Activated T-helper 2 cell treated with anti-CD3 and anti-CD28 coated beads, Interferon-gamma antibody, Interleukin-2, Interleukin-4, amounts not matched to agents 10 μg/mL and 5 μg/mL and 100 μg/mL, durations not matched to agents 14 hours and 24 hours and 36 hours (primary cell): ENCODE results near the gene TECPR2. TPM values are rescaled to one million over a fixed set of nuclear protein-coding genes. Genes with fewer than 3 reads are reported as not detected.

Experiments
- DNase-seq: peaks from one replicate; pipeline ENCODE4 v3.0.0; 2021; ENCODE audit warnings: low spot score
- H3K27ac Mint-ChIP-seq: one replicate; pipeline ENCODE4 v1.8.0; 2021; ENCODE audit warnings: mixed read lengths
- H3K27me3 Mint-ChIP-seq: one replicate; pipeline ENCODE4 v1.8.0; 2021; ENCODE audit warnings: low read depth, mixed read lengths
- H3K36me3 Mint-ChIP-seq: one replicate; pipeline ENCODE4 v1.8.0; 2021; ENCODE audit warnings: low read depth, mixed read lengths
- H3K4me1 Mint-ChIP-seq: one replicate; pipeline ENCODE4 v1.8.0; 2021; ENCODE audit warnings: low read depth, mixed read lengths
- H3K4me3 Mint-ChIP-seq: one replicate; pipeline ENCODE4 v1.8.0; 2021; ENCODE audit warnings: low read depth, mild to moderate bottlenecking, moderate library complexity, mixed read lengths
- H3K9me3 Mint-ChIP-seq: one replicate; pipeline ENCODE4 v1.8.0; 2021; ENCODE audit warnings: mixed read lengths
- intact Hi-C: fragments of 100-400 bp; cut with micrococcal nuclease; formaldehyde crosslinking; loops from one replicate; pipeline ENCODE4 v1.15.1; 2023
- total RNA-seq: library from RNA; stranded (reverse); gene quantifications from 2 replicates; pipeline ENCODE4 v1.2.3, GENCODE V29; 2022

The TECPR2 gene
- total RNA-seq, 1 donor from 2014 or later, result 7.8 TPM

DNA sequence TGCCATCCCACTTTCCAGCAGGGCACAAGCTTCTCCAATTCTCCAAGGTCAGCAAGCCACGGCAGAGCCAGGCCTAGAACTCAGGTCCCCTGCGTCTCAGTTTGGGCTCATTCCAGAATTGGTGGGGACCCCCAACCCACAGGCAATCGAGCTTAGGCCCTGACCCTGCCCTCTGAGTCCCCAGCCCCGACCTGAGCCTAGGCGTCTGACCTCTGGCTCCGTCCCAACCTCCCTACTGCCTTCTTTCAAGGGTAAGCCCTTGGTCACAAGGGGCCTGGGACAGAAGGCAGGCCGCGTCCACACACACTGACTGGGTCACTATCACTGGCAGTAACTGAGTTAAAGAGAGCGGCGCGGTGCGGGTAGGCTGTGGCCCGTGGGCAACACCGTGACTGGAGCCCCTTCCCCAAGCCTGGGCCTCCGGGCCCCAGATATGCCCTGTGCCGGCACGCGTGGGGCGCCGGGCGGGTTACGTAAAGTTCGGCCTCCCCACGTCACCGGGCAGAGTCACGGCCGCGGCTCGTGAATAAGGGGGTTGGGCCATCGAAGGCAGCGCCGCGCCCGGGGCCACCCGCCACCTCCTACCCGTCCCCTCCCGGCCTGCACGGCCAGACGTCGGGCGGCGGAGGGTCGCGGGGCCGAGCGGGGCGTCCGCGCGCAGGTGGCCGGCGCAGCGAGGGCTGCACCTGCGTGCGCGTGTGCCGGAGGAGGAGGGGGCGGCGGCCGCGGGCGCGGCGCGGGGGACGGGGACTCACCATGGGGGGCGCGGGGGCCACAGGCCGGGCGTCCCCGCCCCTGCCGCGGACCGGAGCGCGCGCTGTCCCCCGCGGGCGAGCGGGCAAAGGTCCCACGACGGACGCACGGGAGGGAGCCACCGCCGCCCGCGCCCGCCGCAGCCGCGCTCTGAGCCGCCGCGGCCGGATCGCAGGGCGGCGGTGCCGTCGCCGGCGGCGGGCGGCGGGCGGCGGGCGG is 146.3 kb downstream of the TECPR2 start:
- intact Hi-C loops, result loop anchor here (1.0 kb wide), 1 partner anchor 15 kb away; no protein-coding TSS in a partner anchor
- DNase-seq, result no peak
- no peaks in the 10 kb centered on the region for H3K27me3 Mint-ChIP-seq

DNA sequence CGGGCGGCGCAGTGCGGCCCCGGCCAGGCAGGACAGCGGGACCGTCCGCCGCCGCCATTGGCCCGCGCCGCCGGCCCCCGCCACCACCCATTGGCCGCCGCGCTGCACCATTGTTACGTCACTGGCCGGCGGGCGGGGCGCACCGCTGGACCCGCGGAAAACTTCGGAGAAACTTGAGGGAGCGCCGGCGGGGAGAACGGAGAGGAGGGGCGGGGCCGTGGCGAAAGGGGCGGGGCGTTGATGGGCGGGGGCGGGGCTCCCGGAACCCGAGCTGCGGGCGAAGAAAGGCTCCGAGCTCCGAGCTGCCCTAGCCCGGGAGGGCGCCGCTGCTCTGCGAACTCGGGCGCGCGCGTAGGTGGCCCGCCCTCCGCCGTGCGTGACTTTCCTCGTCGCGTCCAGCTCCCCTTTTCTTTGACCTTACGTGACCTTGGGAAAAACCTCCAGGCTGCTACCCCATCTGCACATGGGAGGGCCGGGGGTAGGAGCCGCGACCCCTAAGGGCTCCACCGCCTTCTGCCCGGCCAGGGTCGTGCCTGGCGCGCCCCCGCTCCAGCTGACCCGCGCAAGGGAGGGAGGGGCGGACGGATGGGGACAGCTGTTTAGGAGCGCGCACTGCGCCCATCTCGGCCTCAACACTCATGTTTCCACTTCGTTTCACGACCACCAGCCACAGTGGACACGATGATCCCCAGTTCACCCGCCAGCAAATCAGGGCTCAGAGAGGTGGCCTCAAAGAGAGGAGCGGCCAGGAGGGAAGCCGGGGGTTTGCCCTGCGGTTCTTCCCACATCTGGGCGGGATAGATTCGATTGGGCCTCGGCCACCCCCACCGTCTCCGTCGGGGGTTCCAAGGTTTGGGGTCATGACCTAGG is 147.2 kb downstream of the TECPR2 start, which contains the start of gene ANKRD9:
Gene ANKRD9 (minus strand): TSS at position 31 of the 870 bp plus-strand sequence. CDS start 1,887 bp downstream, outside the sequence.
- peak; percentile 87 for DNase-seq
- H3K4me3 Mint-ChIP-seq, result peak within 1 kb of the TSS; percentile 81
- peaks cover 9% of the 10 kb centered on the region for H3K36me3 Mint-ChIP-seq
- H3K9me3 Mint-ChIP-seq, result no peaks in the 10 kb centered on the region
- peak within 1 kb of the TSS; percentile 52 for H3K27ac Mint-ChIP-seq
- intact Hi-C loops, result loop anchor here (1.0 to 10.0 kb wide), 3 partner anchors 14 to 548 kb away; partner anchors contain the start of genes DYNC1H1 and HSP90AA1
- peaks cover 12% of the 10 kb centered on the region for H3K4me1 Mint-ChIP-seq
- H3K27me3 Mint-ChIP-seq, result no peaks in the 10 kb centered on the region

More for the DNA sequence above, 146.3 kb downstream of the TECPR2 start:
- H3K36me3 Mint-ChIP-seq, result peaks cover 9% of the 10 kb centered on the region
- no peaks in the 10 kb centered on the region for H3K9me3 Mint-ChIP-seq
- peak overlapping the region; percentile 67 for H3K4me3 Mint-ChIP-seq
- H3K27ac Mint-ChIP-seq, result no peak overlapping the region
- H3K4me1 Mint-ChIP-seq, result peaks cover 12% of the 10 kb centered on the region

DNA sequence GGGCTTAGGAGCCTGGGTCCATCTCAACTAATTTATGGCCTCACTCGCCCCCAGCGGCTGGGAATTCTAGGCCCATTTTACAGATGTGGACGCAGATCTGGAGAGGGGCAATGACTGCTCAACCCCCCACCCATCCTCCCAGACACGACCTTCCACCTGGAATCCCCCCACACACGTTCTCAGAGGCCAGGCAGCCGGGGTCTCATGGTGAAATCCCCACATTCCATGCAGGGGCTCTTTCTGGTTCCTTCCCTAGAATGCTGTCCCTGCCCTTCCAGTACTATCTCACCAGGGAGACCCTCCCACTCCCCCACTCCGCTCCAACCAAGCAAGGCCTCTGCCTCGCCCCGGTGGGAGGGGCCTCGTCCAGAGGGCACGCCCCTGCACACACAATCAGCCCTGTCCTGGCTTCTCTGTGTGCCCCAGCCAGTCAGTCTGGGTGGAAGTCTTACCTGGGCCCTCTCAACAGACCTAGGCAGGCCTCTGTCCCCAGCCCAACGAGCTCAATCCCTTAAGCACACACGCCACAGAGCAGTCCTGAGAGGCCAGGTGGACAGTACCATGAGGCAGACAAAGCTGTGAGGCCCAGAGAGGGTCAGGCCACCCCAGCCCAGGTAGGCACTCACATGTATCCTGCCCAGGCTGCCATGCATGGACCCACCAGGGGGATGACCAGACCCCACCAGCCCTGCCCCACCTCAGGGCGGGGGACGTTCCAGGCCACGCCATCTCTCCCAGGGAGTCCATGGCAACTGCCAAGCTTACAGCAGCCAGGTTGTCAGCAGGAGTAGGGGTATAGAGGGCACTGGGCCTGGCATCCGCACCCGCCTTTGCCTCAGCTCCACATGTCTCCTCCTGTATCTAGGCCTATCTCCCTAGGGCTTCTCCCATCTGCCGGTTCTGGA is 148.1 kb downstream of the TECPR2 start:
- Mint-ChIP-seq H3K9me3 (no peaks in the 10 kb centered on the region), H3K27me3 (no peaks in the 10 kb centered on the region), H3K4me3 (peak overlapping the region; percentile 81), H3K36me3 (peaks cover 9% of the 10 kb centered on the region), H3K4me1 (peaks cover 12% of the 10 kb centered on the region), H3K27ac (peak overlapping the region; percentile 42)
- no peak for DNase-seq
- intact Hi-C loops, result loop anchor here (5.0 to 10.0 kb wide), 2 partner anchors 426 to 549 kb away; partner anchors contain the start of genes DYNC1H1 and HSP90AA1

DNA sequence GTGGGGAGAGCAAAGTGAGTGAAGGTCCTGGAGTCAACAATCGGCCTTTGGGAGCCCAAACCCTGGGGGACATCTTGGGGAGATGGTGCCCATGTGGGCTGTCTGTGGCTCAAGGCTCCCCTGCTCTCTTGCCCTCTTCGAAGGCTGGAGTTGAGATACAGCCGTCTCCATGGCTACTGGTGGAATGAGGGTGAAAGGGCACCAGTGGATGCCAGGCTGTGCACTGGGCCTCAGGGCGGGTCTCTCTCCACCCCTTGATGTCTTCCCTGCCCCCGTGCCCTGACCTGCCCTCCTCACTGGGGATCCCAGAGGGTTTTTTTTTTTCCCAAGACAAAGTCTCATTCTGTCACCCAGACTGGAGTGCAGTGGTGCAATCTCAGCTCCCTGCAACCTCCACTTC is 148.8 kb downstream of the TECPR2 start:
- Mint-ChIP-seq H3K9me3 (no peaks in the 10 kb centered on the region), H3K27ac (no peak overlapping the region), H3K27me3 (no peaks in the 10 kb centered on the region), H3K36me3 (peaks cover 8% of the 10 kb centered on the region), H3K4me1 (peaks cover 14% of the 10 kb centered on the region), H3K4me3 (no peak overlapping the region)
- intact Hi-C loops, result loop anchor here (5.0 to 10.0 kb wide), 2 partner anchors 427 to 549 kb away; partner anchors contain the start of genes DYNC1H1 and HSP90AA1
- no peak for DNase-seq

DNA sequence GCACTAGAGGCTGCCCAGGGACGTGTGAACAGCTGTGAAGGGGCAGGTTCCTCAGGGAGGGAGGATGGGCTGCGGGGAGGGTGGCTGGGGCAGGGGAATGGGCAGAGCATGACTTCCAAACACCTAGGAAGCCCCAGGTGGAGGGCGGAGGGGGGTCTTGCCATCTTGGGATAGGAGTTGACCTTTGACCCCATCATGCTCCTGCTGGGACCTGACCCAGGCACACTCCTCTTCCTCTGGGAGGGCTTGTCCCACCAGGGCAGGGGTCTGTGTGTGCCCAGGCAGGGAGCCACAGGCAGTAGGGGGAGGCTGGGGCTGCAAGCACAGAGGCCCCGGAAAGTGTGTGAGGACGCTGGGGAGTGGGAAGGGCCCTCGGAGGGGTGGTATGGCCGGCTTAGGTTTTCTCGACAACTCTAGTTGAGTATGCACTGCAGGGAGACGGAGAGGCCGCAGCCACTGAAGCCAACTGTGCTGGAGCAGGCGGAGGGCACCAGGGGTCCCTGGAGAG is 150.1 kb downstream of the TECPR2 start:
- intact Hi-C loops, result loop anchor here (5.0 to 10.0 kb wide), 2 partner anchors 428 to 551 kb away; partner anchors contain the start of genes DYNC1H1 and HSP90AA1
- Mint-ChIP-seq H3K36me3 (peaks cover 5% of the 10 kb centered on the region), H3K27me3 (no peaks in the 10 kb centered on the region), H3K27ac (no peak overlapping the region), H3K9me3 (no peaks in the 10 kb centered on the region), H3K4me3 (no peak overlapping the region), H3K4me1 (peaks cover 14% of the 10 kb centered on the region)
- DNase-seq, result no peak

DNA sequence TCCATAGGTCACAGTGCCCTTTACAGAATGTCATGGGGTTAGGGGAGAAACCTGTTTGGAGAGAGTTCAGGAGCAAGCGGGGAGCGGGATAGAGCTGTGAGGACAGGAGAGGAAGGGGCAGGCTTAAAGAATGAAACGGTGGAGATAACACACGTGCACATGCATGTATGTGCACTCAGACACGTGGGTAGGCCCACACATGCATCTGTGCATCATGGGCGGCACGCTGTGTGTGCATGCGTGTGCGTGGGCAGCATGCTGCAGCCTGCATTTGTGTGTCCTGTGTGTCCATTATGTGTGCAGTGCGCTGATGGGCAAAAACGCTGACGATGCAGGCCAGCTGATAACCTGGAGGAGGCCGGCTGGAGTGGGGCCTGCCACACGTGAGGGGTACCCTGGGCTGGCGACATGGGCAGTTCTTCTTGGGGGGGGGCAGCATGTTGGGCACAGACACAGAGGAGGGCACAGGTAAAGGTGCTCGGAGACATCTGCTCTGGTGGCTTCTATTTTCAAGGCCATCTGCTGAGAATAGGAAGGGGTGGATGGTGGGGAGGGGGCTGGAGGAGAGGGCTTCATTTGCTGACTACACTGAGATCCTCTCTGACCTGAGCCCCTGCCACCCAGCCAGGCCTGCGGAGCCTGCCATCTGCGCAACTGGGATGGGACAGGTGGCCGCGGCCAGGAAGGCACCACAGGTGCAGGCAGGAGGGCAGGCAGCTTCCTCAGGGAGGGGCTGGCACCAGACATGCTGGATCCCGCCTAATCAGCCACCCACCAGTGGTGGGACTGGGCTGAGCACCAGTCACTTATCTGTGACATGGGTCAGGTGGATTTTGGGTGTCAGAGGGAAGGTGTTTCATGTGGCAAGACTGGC is 151.4 kb downstream of the TECPR2 start:
- Mint-ChIP-seq H3K27ac (no peak overlapping the region), H3K36me3 (no peaks in the 10 kb centered on the region), H3K4me3 (no peak overlapping the region), H3K9me3 (no peaks in the 10 kb centered on the region), H3K27me3 (peaks cover 6% of the 10 kb centered on the region), H3K4me1 (peaks cover 11% of the 10 kb centered on the region)
- intact Hi-C loops, result loop anchor here (5.0 to 10.0 kb wide), 2 partner anchors 429 to 552 kb away; partner anchors contain the start of genes DYNC1H1 and HSP90AA1
- DNase-seq, result no peak

DNA sequence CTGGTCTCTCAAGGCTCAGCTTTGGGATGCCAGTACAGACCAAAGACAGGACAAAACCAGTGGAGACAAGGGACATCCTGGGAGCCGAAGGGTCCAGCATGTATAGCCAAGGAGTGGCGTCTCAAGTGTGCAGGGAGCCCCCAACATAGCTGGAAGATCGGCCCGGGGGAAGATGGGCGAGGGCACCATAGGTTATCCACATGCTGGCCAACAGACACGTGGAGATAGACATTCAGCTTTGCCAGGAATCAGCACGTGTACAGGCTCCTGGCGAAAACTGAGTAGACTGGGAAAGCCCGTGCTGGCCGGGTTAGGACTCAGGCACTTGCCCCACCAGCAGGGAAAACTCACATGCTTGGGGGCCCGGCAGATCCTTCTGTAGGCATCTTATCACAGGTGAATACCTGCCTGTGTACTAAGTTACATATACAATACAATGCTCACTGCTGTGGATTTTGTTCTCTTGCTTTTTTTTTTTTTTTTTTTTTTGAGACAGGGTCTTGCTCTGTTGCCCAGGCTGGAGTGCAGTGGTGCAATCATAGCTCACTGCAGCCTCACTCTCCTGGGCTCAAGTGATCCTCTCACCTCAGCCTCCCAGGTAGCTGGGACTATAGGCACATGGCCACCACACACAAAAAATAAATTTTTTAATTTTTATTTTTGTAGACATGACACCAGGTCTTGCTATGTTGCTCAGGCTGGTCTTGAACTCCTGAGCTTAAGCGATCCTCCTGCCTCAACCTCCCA is 152.4 kb downstream of the TECPR2 start:
- H3K27ac Mint-ChIP-seq, result no peak overlapping the region
- no peaks in the 10 kb centered on the region for H3K36me3 Mint-ChIP-seq
- H3K4me3 Mint-ChIP-seq, result peak overlapping the region; percentile 13
- H3K4me1 Mint-ChIP-seq, result peaks cover 11% of the 10 kb centered on the region
- no peak for DNase-seq
- peaks cover 6% of the 10 kb centered on the region for H3K27me3 Mint-ChIP-seq
- intact Hi-C loops, result loop anchor here (5.0 to 10.0 kb wide), 2 partner anchors 430 to 553 kb away; partner anchors contain the start of genes DYNC1H1 and HSP90AA1
- H3K9me3 Mint-ChIP-seq, result no peaks in the 10 kb centered on the region

DNA sequence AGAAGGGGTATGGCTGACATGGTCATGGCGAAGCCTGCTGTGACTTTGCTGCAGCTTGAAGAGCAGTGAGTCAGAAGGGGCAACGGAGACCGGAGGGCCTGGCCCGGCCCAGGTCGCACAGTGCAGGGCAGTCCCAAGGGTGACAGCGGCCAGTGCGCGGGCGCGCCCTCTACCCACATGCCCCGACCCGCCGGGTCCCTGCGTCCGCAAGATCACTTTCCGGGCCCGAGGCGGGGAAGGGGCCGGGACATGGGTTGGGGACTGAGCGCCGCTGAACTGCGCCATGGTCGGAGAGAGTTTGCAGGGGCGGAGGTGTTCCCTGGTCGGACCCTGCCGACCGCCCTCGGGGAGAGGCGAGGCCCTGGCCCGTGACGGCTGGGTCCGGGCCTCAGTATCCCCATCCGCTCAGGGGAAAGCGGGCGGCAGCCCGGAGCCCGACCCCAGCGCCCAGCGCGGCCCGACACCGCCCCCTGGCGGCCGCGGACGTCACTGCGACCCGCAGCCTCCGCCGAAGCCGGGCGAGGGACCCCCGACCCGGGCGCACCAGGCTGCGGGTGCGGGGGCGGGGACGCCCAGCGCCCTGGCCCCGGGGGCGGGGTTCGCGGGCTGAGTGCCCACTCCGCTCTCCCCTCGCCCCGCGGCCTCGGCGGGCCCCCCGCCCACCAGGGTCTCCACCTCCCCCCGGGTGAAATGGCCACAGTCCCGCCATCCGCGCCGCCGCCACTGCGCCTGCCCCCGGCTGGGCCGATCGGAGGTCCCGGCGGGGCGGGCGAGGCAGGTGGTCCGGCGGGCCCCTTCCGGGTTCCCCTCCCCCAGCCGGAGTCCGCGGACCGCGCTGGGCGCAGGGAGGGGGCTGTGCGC is 154.0 kb downstream of the TECPR2 start:
- intact Hi-C loops, result loop anchor here (1.0 to 10.0 kb wide), 4 partner anchors 78 to 432 kb away; partner anchors contain the start of genes CINP, HSP90AA1 and TECPR2
- DNase-seq, result peak; percentile 54
- H3K36me3 Mint-ChIP-seq, result no peaks in the 10 kb centered on the region
- H3K27ac Mint-ChIP-seq, result peak overlapping the region; percentile 43
- peaks cover 3% of the 10 kb centered on the region for H3K4me1 Mint-ChIP-seq
- H3K27me3 Mint-ChIP-seq, result peaks cover 6% of the 10 kb centered on the region
- peak overlapping the region; percentile 80 for H3K4me3 Mint-ChIP-seq
- H3K9me3 Mint-ChIP-seq, result no peaks in the 10 kb centered on the region

DNA sequence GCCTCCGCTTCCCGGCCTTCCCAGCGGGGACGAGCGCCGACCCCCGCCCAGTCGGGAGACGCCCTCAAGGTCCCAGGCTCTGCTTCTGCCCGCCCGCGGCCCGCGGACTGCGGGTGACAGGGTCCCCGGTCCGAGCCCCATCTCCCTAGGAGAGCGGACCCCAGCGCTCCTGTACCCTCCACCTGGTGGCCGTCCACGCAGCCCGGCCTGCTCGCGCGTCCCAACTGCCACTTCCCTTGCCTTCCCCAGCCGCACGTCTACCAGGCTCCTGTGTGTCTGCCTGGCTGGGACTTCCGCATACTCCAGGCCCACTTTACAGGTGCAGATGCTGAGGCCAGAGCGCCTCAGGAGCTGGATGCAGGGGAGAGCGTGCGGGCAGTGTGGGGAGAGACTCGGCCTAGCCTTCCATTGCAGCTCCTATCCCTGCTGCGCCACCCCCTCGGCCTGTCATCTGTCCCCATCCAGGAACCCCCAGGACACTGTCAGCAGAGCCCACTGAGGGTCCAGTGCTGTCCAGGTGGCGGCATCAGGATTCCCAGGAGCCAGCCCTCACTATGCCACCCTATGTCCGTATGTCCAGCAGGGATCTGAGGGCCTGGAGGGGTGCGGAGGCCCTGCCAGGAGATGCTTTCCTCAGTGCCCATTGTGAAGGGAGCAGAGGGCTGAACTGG is 154.8 kb downstream of the TECPR2 start:
- intact Hi-C loops, result loop anchor here (2.0 to 10.0 kb wide), 3 partner anchors 155 to 433 kb away; partner anchors contain the start of genes CINP, HSP90AA1 and TECPR2
- no peaks in the 10 kb centered on the region for H3K36me3 Mint-ChIP-seq
- peak overlapping the region; percentile 70 for H3K27ac Mint-ChIP-seq

More for the DNA sequence above, 154.8 kb downstream of the TECPR2 start:
- peaks cover 6% of the 10 kb centered on the region for H3K27me3 Mint-ChIP-seq
- no peak for DNase-seq
- no peaks in the 10 kb centered on the region for H3K9me3 Mint-ChIP-seq
- peak overlapping the region; percentile 77 for H3K4me3 Mint-ChIP-seq
- peaks cover 3% of the 10 kb centered on the region for H3K4me1 Mint-ChIP-seq
